ENCODE measurements around the gene ANKRD44.

GRCh38 chr2:197292619-197293018 lies 18.0 kb downstream of the ANKRD44 start:
- TF ChIP-seq POLR2AphosphoS5 (IDR thresholded peaks at IDR 0.05) (no peak), CTCF (IDR thresholded peaks at IDR 0.05) (no peak), POLR2A (IDR thresholded peaks at IDR 0.05) (no peak), EP300 (IDR thresholded peaks at IDR 0.05) (no peak)

All from gastroesophageal sphincter (tissue), 3 donors.